Astrocyte (in vitro differentiated cells and primary cell): ENCODE data around the gene RXFP1.

Source experiments
- CTCF ChIP-seq: IDR thresholded peaks from 2 replicates; pipeline ENCODE4 v1.5.1; 2011; ENCODE audit warnings: low read depth, mild to moderate bottlenecking, inconsistent platforms, low read length, moderate library complexity; ENCODE audit not compliant: insufficient read depth
- EZH2 ChIP-seq: IDR thresholded peaks from 2 replicates; pipeline ENCODE4 v1.6.1; 2012; ENCODE audit warnings: mild to moderate bottlenecking, low read length, inconsistent platforms; ENCODE audit not compliant: insufficient read depth

- TF ChIP-seq CTCF (no peak), EZH2 (no peak)
Observed at GRCh38 chr4:158673633-158674032, 152.0 kb downstream of the RXFP1 start.
